NCI-H2196 treated with DMSO at 0.1 percent for 48 hours (cell line): ENCODE results near the gene ZNF283.
"Not testable (repeated sequence)": the region's sequence is repeated elsewhere in the genome, so short reads cannot be mapped to it uniquely, and the experiment has no call there.

Experiments
- DNase-seq: peaks from one replicate; lab custom pipeline; 2025; ENCODE audit not compliant: unreplicated experiment; lab: John Stamatoyannopoulos, UW

Gene ZNF283

GRCh38 chr19:43799502-43800142 is 27.5 kb upstream of the ZNF283 start:
- no peak for DNase-seq

GRCh38 chr19:43802216-43802951 is 24.7 kb upstream of the ZNF283 start, which contains the start of gene LYPD5:
TSS of gene LYPD5 (minus strand) at chr19:43802447. CDS start at chr19:43802380, 67 bp downstream.
- no peak for DNase-seq

DNA sequence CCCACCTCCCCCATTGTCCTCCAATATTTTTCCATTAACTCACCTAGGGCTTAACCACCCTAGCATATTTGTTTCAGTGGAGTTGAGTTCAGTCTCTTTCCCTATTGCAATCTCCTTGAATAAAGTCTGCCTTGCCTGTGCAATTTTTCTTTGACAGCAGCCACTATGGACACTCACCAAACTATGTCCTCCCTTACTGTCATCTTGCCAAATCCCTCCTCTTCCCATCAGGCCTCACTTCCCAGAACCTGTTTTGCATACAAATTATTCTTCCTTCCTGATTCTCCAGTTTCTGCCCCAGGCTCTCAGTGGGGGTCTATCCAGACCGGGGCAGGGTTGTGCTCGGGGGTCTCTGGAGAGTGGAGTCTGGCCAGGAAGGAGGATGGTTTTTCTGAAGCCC is 22.7 kb upstream of the ZNF283 start:
- no peak for DNase-seq

GRCh38 chr19:43806401-43806800 is 20.7 kb upstream of the ZNF283 start:
- DNase-seq = not testable (repeated sequence)

GRCh38 chr19:43806848-43807247 is 20.3 kb upstream of the ZNF283 start:
- DNase-seq = no peak

DNA sequence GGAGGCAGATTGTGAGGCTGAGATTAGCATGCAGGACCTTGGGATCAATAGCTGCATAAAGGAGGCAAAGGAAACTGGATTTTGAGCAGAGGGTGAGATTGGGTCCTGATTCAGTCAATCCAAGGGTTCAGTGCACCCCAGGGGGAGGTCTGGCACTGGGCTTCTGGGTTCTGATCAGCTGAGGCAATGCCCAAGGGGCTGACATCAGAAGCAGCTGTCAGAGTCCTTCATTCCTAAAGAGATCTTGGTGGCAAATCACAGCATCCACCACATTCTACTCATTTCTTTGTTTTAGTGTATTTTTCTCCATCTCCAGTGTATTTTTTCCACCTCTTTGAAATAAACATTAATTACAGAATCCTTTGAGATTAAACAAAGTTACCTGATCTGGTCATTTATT is 19.5 kb upstream of the ZNF283 start:
- no peak for DNase-seq

GRCh38 chr19:43809762-43810696 is 17.1 kb upstream of the ZNF283 start:
- peak; percentile 39 for DNase-seq

DNA sequence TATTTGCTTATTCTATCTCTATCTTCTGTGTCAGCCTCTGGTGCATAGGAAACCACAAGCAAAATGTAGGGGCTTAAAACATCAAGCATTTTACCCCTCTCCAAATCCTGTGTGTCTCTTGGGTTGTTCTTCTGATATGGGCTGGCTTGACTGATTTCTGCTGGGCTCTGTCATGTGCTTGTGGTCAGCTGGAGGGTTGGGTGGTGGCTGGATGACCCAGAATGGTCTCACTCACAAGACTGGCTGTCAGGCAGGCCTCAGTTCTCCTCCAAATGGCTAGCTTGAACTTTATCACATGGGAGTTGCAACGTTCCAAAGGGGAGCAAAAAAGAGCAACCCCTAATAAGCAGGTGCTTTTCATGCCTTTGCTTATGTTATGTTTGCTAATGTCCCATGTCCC is 15.3 kb upstream of the ZNF283 start:
- no peak for DNase-seq

DNA sequence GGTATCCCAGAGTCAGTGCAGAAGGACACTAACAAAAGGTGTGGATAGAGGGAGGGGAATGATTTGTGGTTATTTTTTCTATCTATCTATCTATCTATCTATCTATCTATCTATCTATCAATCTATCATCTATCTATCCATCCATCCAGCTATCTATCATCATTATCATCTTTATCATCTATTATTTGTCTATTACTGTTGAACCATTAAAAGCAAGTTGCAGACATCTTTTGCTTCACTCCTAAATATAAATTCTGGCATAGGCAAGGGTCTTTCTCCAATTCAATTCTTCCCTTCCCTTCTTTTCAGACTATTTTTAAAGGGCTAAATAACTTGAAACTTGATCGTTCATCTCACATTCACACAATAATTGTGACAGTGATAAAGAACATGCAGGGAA is 14.9 kb upstream of the ZNF283 start:
- no peak for DNase-seq

DNA sequence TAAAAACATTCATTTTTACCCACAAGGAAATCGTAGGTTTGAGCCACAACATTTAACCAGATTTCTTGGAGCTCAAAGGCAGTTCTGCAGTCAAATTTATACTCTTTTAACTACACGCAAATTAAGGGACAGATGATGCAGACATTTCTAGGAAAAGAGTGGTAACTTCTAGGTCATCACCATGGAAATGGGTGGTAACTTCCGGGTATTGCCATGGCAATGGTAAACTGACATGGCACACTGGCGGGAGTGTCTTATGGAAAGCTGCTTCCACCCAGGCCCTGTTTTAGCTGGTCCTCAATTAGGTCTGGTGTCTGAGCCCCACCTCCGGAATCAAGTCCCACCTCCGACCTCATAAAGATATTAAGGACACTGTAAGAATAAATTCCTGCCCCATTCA is 14.4 kb upstream of the ZNF283 start:
- no peak for DNase-seq

GRCh38 chr19:43814663-43815352 is 12.3 kb upstream of the ZNF283 start:
- DNase-seq = no peak

- DNase-seq = not testable (repeated sequence)
Observed at GRCh38 chr19:43817454-43817853, 9.7 kb upstream of the ZNF283 start.

DNA sequence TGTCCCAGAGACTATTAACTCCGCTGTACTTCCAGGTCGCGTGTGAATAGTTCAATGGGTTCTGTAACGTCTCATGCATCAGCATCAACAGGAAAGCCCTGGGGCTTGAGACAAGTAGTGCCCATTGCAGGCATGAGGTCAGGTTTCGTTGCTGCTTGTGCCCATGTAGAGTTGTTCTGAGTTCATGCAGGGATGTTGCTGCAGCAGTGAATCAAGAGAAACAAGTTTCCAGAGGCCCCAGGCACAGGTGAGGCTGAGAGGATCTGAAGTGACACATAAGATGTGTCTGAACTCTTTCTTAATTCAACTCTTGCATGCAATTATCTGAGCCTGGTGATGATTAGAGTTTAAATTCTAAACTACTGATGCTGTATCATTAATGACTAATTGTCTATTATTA is 8.6 kb upstream of the ZNF283 start:
- no peak for DNase-seq

GRCh38 chr19:43820098-43820883 is 6.8 kb upstream of the ZNF283 start:
- DNase-seq = no peak

DNA sequence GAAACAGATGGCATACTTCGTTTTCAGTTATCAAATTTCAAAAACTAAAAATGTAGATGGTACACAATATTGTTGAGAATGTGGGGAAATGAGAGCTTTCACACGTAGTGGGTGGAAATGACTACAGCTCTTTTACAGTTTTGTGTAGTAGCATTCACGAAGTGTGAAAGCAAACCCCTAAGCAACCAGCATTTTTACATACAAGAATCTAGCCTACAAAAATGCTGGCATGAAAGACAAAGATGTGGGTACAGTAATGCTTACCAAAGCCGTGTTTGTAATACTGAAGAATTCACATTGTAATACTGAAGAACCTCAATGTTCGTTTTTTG is 6.3 kb upstream of the ZNF283 start:
- no peak for DNase-seq

DNA sequence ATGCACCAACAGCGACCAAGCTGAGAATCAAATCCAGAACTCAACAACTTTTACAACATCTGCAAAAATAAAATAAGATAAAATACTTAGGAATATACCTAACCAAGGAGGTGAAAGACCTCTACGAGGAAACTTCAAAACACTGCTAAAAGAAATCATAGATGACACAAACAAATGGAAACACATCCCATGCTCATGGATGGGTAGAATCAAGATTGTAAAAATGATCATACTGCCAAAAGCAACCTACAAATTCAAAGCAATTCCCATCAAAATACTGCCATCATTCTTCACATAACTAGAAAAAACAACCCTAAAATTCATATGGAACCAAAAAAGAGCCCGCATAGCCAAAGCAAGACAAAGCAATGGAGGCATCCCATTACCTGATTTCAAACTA is 3.3 kb upstream of the ZNF283 start:
- not testable (repeated sequence) for DNase-seq

GRCh38 chr19:43824572-43824971 is 2.5 kb upstream of the ZNF283 start:
- DNase-seq = not testable (repeated sequence)

DNA sequence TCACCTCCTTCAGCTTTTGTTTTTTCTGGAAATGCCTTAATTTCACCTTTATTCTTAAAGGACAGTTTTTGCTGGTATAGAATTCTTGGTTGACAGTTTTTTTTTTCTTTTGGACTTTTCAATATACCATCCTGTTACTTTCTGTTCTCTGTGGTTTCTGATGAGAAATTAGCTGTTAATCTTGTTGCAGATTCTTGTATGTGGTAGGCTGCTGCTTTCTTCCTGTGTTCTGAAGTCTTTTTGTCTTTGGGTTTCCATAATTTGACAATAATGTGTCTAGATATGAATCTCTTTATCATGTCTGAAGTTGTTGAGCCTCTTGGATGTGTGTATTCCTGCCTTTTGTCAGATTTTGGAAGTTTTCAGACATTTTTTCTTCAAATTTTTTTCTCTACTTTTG is 12.0 kb downstream of the ZNF283 start:
- no peak for DNase-seq

GRCh38 chr19:43842007-43842406 is 14.9 kb downstream of the ZNF283 start:
- no peak for DNase-seq

DNA sequence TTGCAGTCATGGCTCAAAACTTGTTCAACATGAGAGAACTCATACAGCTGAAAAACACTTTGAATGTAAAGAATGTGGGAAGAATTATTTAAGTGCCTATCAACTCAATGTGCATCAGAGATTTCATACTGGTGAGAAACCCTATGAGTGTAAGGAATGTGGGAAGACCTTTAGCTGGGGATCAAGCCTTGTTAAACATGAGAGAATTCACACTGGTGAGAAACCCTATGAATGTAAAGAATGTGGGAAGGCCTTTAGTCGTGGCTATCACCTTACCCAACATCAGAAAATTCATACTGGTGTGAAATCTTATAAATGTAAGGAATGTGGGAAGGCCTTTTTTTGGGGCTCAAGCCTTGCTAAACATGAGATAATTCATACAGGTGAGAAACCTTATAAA is 20.1 kb downstream of the ZNF283 start:
- no peak for DNase-seq
